ENCODE data around the gene S100A12. TPM values are rescaled to one million over a fixed set of nuclear protein-coding genes. Genes with fewer than 3 reads are reported as not detected.

The S100A12 gene
- total and polyA plus RNA-seq, 7 donors = 0.40 to 3.5 (median 1.7) TPM

DNA sequence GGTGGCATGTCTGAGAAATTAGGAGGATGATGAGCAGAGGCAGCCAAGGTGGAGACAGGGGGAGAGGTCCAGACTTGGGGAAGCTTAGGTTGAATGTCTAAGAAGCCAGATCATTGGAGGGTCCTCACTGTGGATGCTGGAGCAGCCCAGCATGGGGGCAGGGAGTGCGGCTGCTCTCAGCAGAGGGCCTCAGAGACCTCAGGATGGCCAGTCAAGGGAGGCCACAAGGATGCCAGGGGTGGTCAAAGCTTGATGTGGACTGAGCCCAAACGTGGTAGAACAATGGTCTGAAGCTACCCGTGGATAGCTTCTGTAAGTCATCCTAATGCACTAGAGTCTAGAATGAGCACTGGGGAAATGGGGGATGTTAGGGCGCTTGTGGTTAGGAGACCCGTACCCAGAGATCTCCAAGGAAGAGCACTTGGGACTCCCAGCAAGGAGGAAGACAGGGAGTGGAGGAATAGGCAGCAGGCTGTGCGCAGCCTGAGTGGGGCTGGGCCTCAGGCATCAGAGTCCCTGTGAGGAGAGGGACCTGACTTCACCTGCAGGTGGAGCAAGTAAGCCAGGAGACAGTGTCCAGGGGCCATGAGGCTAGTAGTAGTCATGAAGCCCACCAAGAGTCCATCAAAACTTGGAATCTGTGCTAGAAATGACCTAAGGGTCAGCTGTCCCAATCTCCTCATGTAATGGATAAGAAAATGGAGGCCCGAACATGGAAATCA, 22.0 kb downstream of the S100A12 start:
- Histone ChIP-seq H3K4me3 (no peak overlapping the region), H3K9me3 (no peaks in the 10 kb centered on the region), H3K27me3 (ENCODE audit: insufficient read depth in 3 of 3, low read length in 2 of 3) (peaks cover 0 to 15% (median 3%) of the 10 kb centered on the region in 3 donors), H3K27ac (no peak overlapping the region), H3K36me3 (ENCODE audit: insufficient read depth in 1 of 2, low read depth in 1 of 2) (no peaks in the 10 kb centered on the region), H3K4me1 (no peaks in the 10 kb centered on the region)
- intact Hi-C loops (cut with DNase I) = loop anchor here (2.0 to 10.0 kb wide), 4 partner anchors 44 to 401 kb away; partner anchors contain the start of gene S100A2 (in 1 of the 2)
- 76 to 86% (median 79%) methylated on average over 7 of the region's 7 CpGs for WGBS, 3 donors
- no peak for DNase-seq
- no peak for ATAC-seq
- TF ChIP-seq, protein P1, sequence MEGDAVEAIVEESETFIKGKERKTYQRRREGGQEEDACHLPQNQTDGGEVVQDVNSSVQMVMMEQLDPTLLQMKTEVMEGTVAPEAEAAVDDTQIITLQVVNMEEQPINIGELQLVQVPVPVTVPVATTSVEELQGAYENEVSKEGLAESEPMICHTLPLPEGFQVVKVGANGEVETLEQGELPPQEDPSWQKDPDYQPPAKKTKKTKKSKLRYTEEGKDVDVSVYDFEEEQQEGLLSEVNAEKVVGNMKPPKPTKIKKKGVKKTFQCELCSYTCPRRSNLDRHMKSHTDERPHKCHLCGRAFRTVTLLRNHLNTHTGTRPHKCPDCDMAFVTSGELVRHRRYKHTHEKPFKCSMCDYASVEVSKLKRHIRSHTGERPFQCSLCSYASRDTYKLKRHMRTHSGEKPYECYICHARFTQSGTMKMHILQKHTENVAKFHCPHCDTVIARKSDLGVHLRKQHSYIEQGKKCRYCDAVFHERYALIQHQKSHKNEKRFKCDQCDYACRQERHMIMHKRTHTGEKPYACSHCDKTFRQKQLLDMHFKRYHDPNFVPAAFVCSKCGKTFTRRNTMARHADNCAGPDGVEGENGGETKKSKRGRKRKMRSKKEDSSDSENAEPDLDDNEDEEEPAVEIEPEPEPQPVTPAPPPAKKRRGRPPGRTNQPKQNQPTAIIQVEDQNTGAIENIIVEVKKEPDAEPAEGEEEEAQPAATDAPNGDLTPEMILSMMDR (IDR thresholded peaks at IDR 0.05) = peak; percentile 20

- H3K27ac ChIP-seq = no peak overlapping the region
- no peaks in the 10 kb centered on the region for H3K36me3 ChIP-seq (ENCODE audit: insufficient read depth in 1 of 2, low read depth in 1 of 2)
- ATAC-seq = peak; percentile 79 to 93 (median 86)
- H3K9me3 ChIP-seq = no peaks in the 10 kb centered on the region
- peak; percentile 66 to 77 for DNase-seq
- WGBS, 3 donors = 0% methylated on average over 4 of the region's 4 CpGs
- H3K27me3 ChIP-seq (ENCODE audit: insufficient read depth in 3 of 3, low read length in 2 of 3) = peaks cover 0 to 15% (median 3%) of the 10 kb centered on the region in 3 donors
- no peak overlapping the region for H3K4me3 ChIP-seq
- TF ChIP-seq, protein P1 (IDR thresholded peaks at IDR 0.05) = peak; percentile 94
- H3K4me1 ChIP-seq = no peaks in the 10 kb centered on the region
- intact Hi-C loops (cut with DNase I) = loop anchor here (1.0 to 10.0 kb wide), 5 partner anchors 45 to 402 kb away; partner anchors contain the start of gene S100A2 (in 1 of the 2)
Measured at GRCh38 chr1:153352523-153352922, 22.9 kb downstream of the S100A12 start.

- no peak for DNase-seq
- ATAC-seq = no peak
- WGBS, 3 donors = 29 to 53% (median 35%) methylated on average over 1 of the region's 1 CpG
- H3K4me1 ChIP-seq = no peaks in the 10 kb centered on the region
- H3K27me3 ChIP-seq (ENCODE audit: insufficient read depth in 3 of 3, low read length in 2 of 3) = peaks cover 0 to 30% (median 3%) of the 10 kb centered on the region in 3 donors
- intact Hi-C loops (cut with DNase I) = loop anchor here in 1 of 2 donors (5.0 to 10.0 kb wide), 3 partner anchors 47 to 404 kb away; partner anchors contain the start of gene S100A2
- H3K27ac ChIP-seq = no peak overlapping the region
- TF ChIP-seq, protein P1 (IDR thresholded peaks at IDR 0.05) = no peak
- no peaks in the 10 kb centered on the region for H3K9me3 ChIP-seq
- H3K4me3 ChIP-seq = no peak overlapping the region
- H3K36me3 ChIP-seq (ENCODE audit: insufficient read depth in 1 of 2, low read depth in 1 of 2) = no peaks in the 10 kb centered on the region
Measured at GRCh38 chr1:153350321-153350957, 25.0 kb downstream of the S100A12 start.

GRCh38 chr1:153349363-153350320, 25.8 kb downstream of the S100A12 start:
- no peak overlapping the region for H3K4me3 ChIP-seq
- DNase-seq (no peak), ATAC-seq (no peak)
- H3K9me3 ChIP-seq = no peaks in the 10 kb centered on the region
- no peaks in the 10 kb centered on the region for H3K4me1 ChIP-seq
- peaks cover 0 to 34% (median 3%) of the 10 kb centered on the region in 3 donors for H3K27me3 ChIP-seq (ENCODE audit: insufficient read depth in 3 of 3, low read length in 2 of 3)
- H3K27ac ChIP-seq = no peak overlapping the region
- 49 to 58% (median 53%) methylated on average over 17 of the region's 17 CpGs for WGBS, 3 donors
- TF ChIP-seq, protein P1 (IDR thresholded peaks at IDR 0.05) = no peak
- no peaks in the 10 kb centered on the region for H3K36me3 ChIP-seq (ENCODE audit: insufficient read depth in 1 of 2, low read depth in 1 of 2)
- intact Hi-C loops (cut with DNase I) = loop anchor here in 1 of 2 donors (5.0 to 10.0 kb wide), 3 partner anchors 48 to 405 kb away; partner anchors contain the start of gene S100A2

Data from psoas muscle (tissue), 8 donors.